Activated CD8-positive, alpha-beta memory T cell treated with anti-CD3 and anti-CD28 coated beads for 48 hours (primary cell): ENCODE measurements around the gene NOXA1.

Experiments
- DNase-seq, 3 experiments: peaks; one replicate each; pipeline ENCODE4 v3.0.0-alpha.2; 2020; ENCODE audit warnings: low read depth in 2 of 3, low spot score in 2 of 3

The NOXA1 gene

GRCh38 chr9:137387114-137387890 is 35.9 kb upstream of the NOXA1 start:
- DNase-seq = no peak

GRCh38 chr9:137387891-137388560 is 35.2 kb upstream of the NOXA1 start:
- DNase-seq = no peak

- no peak for DNase-seq
Measured at GRCh38 chr9:137388589-137389427, 34.4 kb upstream of the NOXA1 start.

DNA sequence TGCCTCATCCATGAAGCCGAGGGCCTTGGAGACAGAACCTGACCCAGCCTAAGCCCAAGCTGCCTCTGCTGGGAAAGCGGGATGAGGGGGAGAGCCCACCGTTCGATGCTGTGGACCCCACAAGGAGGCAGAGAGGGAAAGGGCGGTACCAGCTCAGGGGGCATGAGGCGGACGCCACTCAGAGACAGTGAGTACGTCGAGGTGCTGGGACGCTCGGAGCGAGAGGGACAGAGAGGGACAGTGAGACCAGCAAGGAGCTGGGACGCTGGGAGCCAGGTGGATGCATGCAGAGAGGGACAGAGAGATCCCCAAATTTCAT is 33.8 kb upstream of the NOXA1 start:
- DNase-seq = no peak

GRCh38 chr9:137390553-137391410 is 32.4 kb upstream of the NOXA1 start:
- no peak for DNase-seq

GRCh38 chr9:137391411-137391754 is 31.8 kb upstream of the NOXA1 start:
- DNase-seq = no peak

GRCh38 chr9:137392232-137393007 is 30.8 kb upstream of the NOXA1 start:
- no peak for DNase-seq

GRCh38 chr9:137393176-137394150 is 29.7 kb upstream of the NOXA1 start:
- no peak for DNase-seq

DNA sequence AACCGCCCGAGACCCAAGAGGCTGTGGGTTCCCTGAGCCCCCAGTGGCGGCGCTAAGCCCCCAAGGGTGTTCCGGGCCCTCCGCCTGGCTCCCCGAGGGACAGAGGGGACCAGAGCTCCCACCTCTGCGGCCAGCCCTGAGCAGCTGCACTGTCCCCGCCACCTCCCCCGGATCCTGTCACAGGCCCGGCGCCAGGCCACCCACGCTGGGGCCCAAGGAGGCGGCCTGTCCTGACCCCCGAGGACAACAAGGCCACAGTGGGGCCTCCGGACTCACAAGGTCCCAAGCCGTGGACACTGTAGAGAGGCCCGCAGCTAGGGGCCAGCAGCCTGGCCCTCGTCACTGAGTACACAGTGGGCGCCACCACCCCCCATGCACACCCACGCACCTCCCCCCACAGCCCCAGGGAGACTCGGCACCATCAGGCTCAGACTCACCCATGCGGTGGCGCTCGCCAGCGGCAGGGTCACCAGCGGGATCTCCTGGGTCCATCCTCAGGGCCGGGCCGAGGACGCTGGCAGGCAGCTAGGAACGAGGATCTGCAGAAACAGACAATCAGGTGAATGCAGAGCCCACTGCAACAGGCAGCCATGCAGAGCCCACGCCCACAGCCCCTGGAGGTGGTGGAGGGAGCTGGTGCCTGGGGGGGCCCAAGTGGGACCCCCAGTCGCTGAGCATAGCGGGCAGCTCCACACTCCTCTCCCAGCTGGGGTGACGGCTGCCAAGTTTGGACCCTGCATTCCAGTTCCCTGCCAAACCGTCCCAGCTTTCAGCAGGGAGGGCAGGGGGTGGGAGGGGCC is 28.1 kb upstream of the NOXA1 start:
- DNase-seq = no peak

DNA sequence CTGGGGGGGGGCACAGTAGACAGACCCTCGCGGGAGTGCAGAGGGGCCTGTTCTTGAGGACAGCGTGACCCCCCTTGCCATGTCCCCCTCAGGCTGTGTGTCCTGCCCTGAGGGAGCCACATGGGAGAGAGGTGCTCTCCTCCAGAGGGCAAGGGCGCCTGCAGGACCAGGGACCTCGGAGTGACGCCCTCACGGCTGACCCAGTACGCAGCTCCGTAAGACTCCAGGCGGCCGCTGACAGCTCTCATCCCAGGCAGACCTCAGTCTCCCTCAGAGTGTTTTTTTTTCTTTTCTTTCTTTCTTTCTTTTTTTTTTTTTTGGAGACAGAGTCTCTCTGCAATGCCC is 27.6 kb upstream of the NOXA1 start:
- no peak for DNase-seq

DNA sequence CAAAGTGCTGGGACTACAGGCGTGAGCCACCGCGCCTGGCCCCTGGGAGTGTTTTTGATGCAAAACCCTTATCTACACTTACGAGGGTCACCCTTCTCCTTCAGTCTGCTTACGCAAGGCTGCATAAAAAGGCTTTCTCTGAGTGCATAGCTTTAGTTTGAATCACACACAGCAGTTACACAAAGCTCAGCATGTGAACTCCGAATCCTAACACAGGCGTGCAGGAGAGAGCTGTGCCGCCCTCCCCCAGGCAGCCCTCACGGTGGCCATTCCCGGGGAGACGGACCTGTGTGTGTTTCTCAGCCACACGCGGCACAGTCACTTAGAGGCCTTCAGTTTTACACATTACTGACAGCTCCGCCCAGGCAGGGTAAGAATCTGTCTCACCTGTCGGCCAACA is 27.0 kb upstream of the NOXA1 start:
- no peak for DNase-seq

DNA sequence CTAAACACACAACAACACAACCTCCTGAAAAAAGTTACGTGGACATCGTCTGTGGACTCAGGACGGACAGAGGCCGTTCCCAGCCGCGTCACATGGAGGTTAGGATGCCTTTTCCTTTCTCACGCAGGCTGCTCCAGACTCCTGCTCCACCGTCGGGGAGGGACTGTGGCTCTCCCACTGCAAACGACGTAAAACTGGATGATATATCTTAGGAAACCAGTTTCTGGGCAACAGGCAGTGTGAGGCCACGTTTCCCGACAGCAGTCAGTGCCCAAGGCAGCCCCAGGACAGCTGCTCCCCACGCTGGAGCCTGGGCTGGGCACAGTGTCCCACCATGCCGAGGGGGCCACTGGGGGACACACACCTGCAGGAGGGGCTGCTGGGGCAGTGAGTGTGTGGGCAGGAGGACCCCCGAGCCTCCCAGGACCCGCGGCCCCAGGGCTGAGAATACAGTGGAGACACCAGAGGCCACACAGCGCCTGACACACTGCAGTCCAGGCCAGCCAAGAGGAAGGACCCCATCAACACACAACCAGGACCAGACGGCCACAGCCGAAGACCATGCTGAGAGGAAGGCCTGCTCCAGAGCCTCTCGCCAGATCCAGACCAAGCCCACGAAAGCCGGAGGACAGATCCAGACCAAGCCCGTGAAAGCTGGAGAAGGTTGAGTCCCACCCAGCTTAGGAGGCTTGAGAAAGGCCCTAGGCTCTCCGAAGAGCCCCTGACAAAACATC is 26.4 kb upstream of the NOXA1 start:
- no peak for DNase-seq

DNA sequence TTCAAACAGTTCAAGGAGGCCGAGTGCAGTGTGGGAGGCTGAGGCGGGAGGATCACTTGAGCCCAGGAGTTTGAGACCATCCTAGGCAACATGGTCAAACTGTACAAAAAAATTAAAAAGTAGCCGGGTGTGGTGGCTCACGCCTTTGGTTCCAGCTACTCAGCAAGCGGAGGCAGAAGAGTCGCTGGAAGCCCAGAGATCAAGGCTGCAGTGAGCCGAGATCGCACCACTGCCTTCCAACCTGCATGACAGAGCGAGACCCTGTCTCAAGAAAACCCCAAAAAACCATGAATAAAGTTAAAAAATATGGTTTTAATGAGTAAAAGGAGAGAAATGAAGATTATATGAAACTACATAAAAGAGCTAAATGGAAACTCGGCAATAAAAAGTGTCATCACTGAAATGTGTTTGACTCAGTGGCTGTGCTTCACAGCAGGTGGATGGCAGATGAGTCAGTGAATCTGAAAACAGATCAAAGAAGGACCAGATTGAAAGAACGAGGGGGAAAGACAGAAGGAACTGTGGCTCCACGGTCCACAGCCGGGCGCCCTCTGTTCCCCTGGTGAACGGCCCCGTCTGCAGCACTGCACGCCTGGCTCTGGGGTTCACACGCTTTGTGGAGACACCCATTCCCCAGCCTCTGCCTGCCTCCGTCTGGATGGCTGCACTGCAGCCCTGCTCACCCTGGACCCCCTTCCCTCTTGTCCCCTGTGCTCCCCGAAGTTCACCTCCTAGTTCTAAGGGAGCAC is 25.3 kb upstream of the NOXA1 start:
- peak in 1 of 3 experiments; percentile 20 for DNase-seq

DNA sequence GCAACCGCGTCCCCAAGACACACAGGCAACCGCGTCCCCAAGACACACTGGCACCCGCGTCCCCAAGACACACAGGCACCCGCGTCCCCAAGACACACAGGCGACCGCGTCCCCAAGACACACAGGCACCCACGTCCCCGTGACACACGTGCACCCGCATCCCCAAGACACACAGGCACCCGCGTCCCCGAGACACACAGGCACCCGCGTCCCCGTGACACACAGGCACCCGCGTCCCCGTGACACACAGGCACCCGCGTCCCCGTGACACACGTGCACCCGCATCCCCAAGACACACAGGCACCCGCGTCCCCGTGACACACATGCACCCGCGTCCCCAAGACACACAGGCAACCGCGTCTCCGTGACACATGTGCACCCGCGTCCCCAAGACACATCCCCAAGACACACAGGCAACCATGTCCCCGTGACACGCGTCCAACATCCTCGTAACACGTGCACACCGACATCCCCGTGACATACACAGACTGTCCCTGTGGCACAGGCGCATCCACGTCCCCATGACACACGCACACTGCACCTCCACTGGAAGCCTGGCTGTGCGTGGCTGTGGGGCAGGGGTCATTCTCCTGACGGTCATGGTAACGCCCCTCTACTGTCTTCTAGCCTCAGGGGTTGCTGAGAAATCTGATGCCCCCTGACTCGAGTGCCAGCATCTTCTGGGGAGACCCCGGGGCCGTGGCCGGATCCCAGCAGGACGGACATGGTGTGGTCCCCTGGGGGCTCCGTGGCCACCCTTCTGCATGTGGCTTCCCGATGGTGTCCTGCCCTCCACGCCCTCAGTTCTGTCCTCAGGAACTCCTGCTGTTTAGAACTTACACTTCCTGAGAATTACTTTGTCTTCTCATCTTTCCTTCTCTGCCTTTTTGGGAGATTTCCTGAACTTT is 24.4 kb upstream of the NOXA1 start:
- no peak for DNase-seq

GRCh38 chr9:137402746-137403145 is 20.4 kb upstream of the NOXA1 start:
- DNase-seq = no peak

GRCh38 chr9:137403269-137403668 is 19.9 kb upstream of the NOXA1 start:
- DNase-seq = no peak
